Measurements from ENCODE around the gene FOXO1. TPM values are rescaled to one million over a fixed set of nuclear protein-coding genes. Genes with fewer than 3 reads are reported as not detected.

Gene FOXO1
- total and polyA plus RNA-seq, 2 of the 13 experiments (the other 11 are each of a cell fraction or from before 2014, with no cell fraction given): 8.1 to 13.1 TPM

GRCh38 chr13:40564342-40565001, 102.0 kb downstream of the FOXO1 start (continued):
- TF ChIP-seq ZNF33A (CRISPR knock-in tag; IDR thresholded peaks at IDR 0.05; ENCODE audit: borderline replicate concordance) (no peak), IKZF1 (IDR thresholded peaks at IDR 0.05) (no peak), SKI (IDR thresholded peaks at IDR 0.05; ENCODE audit: partially characterized antibody) (peak; percentile 92), ZNF574 (CRISPR knock-in tag; IDR thresholded peaks at IDR 0.05) (peak; percentile 45), HES4 (CRISPR knock-in tag; IDR thresholded peaks at IDR 0.05; ENCODE audit: borderline replicate concordance) (no peak), CENPX (CRISPR knock-in tag; IDR thresholded peaks at IDR 0.05) (no peak), ZNF460 (CRISPR knock-in tag; IDR thresholded peaks at IDR 0.05; ENCODE audit: borderline replicate concordance) (no peak), ZNF784 (CRISPR knock-in tag; IDR thresholded peaks at IDR 0.05; ENCODE audit: borderline replicate concordance) (no peak; the same call in 1 of the 2 replicates), ZNF276 (CRISPR knock-in tag; IDR thresholded peaks at IDR 0.05; ENCODE audit: low read depth) (no peak), FOXP4 (CRISPR knock-in tag; IDR thresholded peaks at IDR 0.05) (peak; percentile 74), SATB2 (CRISPR knock-in tag; IDR thresholded peaks at IDR 0.05) (no peak), ZNF260 (CRISPR knock-in tag; IDR thresholded peaks at IDR 0.05; ENCODE audit: borderline replicate concordance, low read depth) (no peak), ZSCAN9 (CRISPR knock-in tag; IDR thresholded peaks at IDR 0.05; ENCODE audit: borderline replicate concordance) (no peak; the same call in 1 of the 2 replicates), MYC (CRISPR knock-in tag; IDR thresholded peaks at IDR 0.05; ENCODE audit: borderline replicate concordance) (peak; percentile 64; the same call in 1 of the 2 replicates), ZFP91 (CRISPR knock-in tag; IDR thresholded peaks at IDR 0.05; ENCODE audit: borderline replicate concordance) (no peak; the same call in 1 of the 2 replicates), PHF21A (CRISPR knock-in tag; IDR thresholded peaks at IDR 0.05) (peak; percentile 75; the same call in 1 of the 2 replicates), MEIS1 (CRISPR knock-in tag; IDR thresholded peaks at IDR 0.05; ENCODE audit: borderline replicate concordance) (peak; percentile 99), IRX3 (CRISPR knock-in tag; IDR thresholded peaks at IDR 0.05; ENCODE audit: borderline replicate concordance, low read depth) (no peak), ZNF343 (CRISPR knock-in tag; IDR thresholded peaks at IDR 0.05) (no peak), AKAP8 (CRISPR knock-in tag; IDR thresholded peaks at IDR 0.05) (peak; percentile 59; the same call in 1 of the 2 replicates)
